A172 (cell line): ENCODE measurements around the gene DPH5. TPM values are rescaled to one million over a fixed set of nuclear protein-coding genes. Genes with fewer than 3 reads are reported as not detected.
"Not testable (repeated sequence)": the region's sequence is repeated elsewhere in the genome, so short reads cannot be mapped to it uniquely, and the experiment has no call there.

ENCODE experiments used
- DNase-seq: peaks from one replicate; pipeline ENCODE4 v3.0.0-alpha.2; 2015; ENCODE audit warnings: low spot score
- total RNA-seq: library from RNA; depleted of rRNA; stranded (reverse); fragments of >200 nt; shearing (Covaris generic); gene quantifications from 2 replicates; pipeline ENCODE4 v1.2.3, GENCODE V29; 2014

The DPH5 gene
- total RNA-seq, 1 experiment from 2014 or later: 39.4 TPM

DNA sequence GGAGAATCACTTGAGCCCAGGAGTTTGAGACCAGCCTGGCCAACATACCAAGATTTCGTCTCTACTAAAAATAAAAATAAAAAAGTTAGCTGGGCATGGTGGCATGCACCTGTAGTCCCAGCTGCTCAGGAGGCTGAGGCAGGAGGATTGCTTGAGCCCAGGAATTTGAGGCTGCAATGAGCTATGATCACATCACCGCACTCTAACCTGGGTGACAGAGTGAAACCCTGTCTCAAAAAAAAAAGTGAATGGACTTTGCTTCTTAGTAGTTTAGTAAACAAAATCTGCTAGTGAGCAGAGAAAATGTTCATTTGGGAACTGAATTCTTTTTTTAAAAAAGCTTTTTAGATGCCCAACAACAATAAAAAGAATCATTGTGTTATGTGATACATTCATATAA is 6.5 kb upstream of the DPH5 start:
- not testable (repeated sequence) for DNase-seq

- no peak for DNase-seq
These were observed 5.3 kb upstream of the DPH5 start for GRCh38 chr1:101030881-101031280.

- no peak for DNase-seq
These were observed 3.6 kb upstream of the DPH5 start for GRCh38 chr1:101029184-101029583.

DNA sequence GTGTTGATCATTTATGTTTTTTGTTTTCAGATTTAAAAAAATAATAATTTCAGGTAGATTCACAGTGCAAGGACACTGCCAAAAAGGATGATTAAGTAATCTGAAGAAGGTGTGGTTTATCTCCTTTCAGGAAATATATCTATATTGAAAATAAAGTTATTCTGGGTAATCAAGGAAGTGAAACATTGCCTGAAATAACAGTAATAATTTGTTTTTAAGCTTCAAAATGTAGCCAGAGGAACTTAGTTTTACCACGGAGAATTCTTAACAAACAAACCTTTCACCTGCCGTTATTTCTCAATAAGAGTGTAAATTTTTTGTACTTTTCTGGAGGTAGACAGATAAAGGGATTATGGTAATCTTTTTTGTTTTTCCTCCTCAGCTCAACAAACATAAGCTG is 2.9 kb upstream of the DPH5 start:
- DNase-seq: no peak

DNA sequence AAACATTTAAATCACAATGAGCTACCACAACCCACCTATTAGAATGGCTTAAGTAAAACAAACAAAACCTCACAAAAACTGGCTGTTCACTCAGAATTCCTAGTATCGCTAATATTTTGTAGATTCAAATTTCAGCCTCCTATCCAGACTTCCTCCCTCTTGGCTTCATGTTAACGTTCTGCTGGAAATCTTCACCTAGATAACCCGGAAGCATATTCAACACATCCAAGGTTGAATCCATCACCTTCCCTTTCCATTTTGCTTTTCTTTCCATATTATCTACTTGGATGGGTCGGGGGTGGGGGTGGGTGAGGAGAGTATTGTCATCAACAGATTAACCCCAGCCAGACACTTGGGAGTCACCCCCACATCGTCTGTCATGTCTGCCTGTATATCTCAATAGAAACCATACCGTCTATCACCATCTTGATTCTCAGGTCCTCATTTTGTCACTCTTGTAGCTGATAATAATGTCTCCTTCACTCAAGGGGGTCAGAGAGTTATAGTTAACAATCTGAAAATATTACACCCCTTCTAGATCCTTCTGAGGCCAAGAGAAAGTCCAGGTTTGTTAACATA is 1.7 kb upstream of the DPH5 start:
- no peak for DNase-seq

DNA sequence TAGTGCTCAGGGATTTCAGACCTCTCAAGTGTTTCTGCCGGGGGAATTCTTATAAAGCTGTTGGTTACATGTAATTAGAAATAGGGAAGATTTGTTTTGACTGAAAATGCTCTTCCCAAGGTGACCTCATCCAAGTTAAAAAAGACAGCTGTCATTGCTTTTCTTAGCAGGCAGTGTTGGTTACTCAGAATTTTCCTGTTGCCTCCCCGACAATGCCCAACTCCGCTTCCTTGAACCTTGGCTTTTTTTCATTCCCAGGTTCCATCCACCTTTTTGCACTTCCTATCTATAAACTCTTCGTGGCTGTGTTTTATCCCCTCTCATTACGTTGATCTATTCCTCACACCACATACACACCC is 825 bp upstream of the DPH5 start:
- DNase-seq: peak; percentile 0

DNA sequence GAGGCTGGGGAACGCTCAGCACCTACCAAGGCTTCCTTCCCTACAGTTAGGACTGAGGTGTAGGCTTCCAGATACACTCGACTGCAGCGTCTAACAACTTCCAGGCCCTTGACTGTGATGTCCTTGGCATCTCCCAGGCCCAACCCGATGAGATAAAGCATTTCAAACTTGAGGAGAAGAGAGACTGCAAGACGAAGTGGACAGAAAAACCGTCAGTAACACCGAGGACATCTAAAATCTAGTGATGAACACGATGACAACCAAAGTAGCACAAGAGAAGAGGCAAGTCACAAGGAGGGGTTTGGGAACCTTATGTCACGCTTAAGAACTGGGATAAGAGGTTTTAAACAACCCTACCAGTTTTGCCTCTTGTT is 314 bp downstream of the DPH5 start:
- DNase-seq: no peak

- DNase-seq: no peak
These were observed 3.3 kb downstream of the DPH5 start for GRCh38 chr1:101022294-101022693.

DNA sequence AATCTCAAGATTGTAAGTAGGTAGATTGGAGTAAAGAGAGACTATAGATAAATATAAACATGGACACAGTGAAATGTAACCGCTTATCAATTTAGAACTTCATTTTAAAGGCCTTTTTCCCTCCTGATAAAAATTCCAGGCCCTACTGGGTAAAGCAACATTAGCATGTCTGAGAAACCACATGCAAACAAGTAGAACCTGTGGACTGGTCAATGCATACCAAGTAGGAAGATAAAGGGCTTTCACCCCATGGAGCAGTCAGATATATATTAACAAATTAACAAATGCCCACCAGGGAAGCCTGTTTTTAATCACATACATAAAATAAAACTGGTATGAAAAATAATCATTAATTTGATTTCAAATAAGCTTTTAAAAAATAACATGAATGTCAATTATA is 8.1 kb downstream of the DPH5 start:
- no peak for DNase-seq

GRCh38 chr1:101013776-101014175 is 11.8 kb downstream of the DPH5 start:
- no peak for DNase-seq

GRCh38 chr1:101008229-101008834 is 17.3 kb downstream of the DPH5 start:
- DNase-seq: no peak

DNA sequence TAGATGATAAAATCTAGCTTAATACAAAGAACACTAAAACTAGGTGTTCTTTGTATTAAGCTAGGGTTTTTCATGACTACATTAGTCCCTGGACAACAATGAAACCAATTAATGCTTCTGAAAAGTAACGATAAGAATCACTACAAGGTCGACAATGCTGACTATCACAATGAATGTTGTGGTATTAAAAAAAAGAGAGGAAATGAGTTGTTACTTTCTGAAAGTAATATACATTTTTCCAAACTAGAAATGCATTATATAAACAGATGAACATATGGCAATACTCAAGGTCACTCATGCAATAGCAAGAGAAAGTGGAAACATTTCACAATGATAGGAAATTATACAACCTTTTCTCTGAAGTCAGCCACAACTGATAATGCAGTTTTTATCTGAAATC is 19.0 kb downstream of the DPH5 start:
- DNase-seq: no peak

GRCh38 chr1:101005871-101006270 is 19.7 kb downstream of the DPH5 start:
- no peak for DNase-seq

DNA sequence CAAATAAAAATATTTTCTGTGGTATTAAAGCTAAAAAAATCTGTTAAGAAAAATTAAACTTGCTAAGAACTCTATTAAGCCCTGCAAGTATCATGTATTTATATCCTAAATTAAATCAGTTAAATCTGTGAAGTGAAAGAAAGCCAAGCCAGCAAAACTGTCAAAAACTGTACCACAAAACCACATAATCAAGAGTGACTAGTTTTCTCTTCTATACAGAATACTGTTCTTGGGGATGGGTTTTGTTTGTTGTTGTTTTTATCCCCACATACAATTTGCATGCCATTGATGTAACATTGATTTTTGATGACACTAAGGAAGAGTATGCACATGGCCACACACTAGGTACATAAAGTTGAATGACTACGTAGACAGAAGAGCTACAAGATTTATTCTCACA is 20.4 kb downstream of the DPH5 start:
- DNase-seq: no peak

DNA sequence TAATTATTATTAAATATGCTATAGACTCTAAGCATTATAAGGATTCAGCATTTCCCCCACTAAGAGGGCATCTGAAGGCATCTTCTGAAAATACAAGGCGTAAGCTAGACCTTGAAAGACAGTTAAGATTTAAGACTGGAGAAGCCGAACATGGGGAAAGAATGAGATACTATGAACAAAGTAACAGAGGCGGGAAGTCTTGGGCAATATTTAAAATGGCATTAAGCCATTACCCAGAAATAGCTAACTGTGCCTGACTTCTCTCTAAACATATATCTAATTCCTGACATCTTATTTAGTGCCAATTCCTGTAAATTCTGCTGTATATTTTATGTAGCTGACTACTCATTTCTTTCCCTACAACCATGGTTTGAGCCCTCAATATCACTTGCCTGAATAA is 20.9 kb downstream of the DPH5 start:
- DNase-seq: no peak

- no peak for DNase-seq
These were observed 21.5 kb downstream of the DPH5 start for GRCh38 chr1:101004061-101004460.

- no peak for DNase-seq
These were observed 22.5 kb downstream of the DPH5 start for GRCh38 chr1:101003012-101003650.

DNA sequence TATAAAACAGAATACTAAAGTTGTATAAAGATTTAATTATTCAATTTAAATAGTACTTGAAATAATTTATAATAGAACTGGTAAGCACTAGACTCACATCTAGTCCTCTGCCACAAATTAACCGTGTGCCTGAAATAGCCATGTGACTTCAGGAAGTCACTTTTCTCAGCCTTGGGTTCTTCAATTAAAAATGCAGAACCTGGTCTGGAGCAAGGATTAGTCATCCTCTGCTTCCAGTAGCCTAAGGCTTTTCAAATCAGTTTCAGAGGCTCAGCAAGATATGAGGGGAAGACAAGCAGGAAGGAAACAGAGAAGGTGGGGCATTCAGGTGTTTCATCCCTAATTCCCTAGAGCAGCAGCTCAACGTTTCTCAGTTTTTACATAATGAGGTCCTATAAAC is 23.0 kb downstream of the DPH5 start:
- DNase-seq: peak; percentile 46

GRCh38 chr1:101000131-101000873 is 25.3 kb downstream of the DPH5 start:
- DNase-seq: no peak

GRCh38 chr1:100998426-100998825 is 27.2 kb downstream of the DPH5 start:
- no peak for DNase-seq

DNA sequence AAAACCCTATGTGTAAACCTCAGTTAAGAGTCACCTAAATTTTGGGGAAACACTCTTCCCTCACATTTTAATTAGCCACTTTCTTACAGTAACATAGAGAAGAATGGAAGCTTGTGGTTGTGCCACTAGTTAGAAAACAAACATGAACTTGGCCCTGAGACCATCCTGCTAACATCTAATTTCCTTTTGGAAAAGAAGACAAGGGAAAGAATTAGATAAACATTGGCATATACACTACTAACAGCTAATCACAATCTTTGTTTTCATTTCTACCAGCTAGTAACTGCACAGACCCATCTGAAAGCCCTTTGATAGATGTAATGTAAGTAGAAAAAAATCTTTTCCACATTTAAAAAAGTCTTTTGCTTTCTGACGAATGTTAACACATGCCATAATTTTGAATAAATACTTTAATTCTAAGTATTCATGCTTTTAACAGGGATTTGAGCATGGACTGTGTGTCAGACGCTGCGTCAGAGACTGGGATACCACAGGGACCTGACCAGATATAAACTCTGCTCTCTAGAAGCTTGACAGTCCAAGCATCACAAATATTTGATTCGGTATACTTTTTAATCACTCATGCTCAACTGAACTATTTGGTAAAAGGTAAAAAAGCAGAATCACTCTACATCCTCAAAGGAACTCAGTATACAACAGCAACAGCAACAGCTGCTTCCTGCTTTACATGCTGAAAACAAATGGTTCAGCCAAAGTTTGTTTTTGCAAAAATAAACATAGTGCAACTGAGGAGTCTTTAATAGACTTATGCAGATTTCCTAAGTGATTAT is 30.2 kb downstream of the DPH5 start:
- no peak for DNase-seq
